Stimulated activated memory B cell treated with anti-CD40 and anti-IgM and Interleukin-4, amounts not matched to agents 10 μg/mL and 1 μg/mL and 100 μg/mL, for 72 hours (primary cell): ENCODE data around the gene SPACA6.
A peak's percentile ranks its signal among the peaks of the same experiment; 100 is the strongest.

Experiments
- ATAC-seq: fragments of 150-1000 bp; cut with Tn5 transposase; 2 replicates; pipeline ENCODE4 v1.10.0; 2021
- H3K27ac Mint-ChIP-seq: one replicate; pipeline ENCODE4 v1.8.0; 2022; ENCODE audit warnings: mild to moderate bottlenecking, mixed read lengths
- H3K27me3 Mint-ChIP-seq: one replicate; pipeline ENCODE4 v1.8.0; 2022; ENCODE audit warnings: mixed read lengths
- H3K36me3 Mint-ChIP-seq: one replicate; pipeline ENCODE4 v1.8.0; 2022; ENCODE audit warnings: mixed read lengths
- H3K4me1 Mint-ChIP-seq: one replicate; pipeline ENCODE4 v1.8.0; 2022; ENCODE audit warnings: mixed read lengths
- H3K4me3 Mint-ChIP-seq: one replicate; pipeline ENCODE4 v1.8.0; 2022; ENCODE audit warnings: mild to moderate bottlenecking, moderate library complexity, mixed read lengths
- H3K9me3 Mint-ChIP-seq: one replicate; pipeline ENCODE4 v1.8.0; 2022; ENCODE audit warnings: mixed read lengths

Gene SPACA6

DNA sequence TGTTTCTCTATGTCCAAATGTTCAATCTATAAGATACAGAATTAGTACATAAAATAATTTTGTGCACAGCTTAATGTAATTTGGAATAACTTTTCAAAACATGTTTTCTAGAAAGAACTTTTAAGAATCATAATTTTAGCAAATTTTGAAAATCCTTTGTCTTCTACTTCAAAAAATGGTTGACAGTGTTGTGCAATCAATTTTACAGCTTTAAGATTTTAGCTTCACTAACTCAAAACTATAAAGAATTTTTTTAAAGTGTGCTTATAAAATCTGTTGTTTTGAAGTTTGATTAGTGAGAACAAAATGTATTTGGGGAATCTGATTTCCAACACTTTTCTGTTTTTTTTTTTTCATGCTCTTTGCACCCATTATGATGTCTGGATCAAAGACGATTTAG lies 12.7 kb upstream of the SPACA6 start:
- Mint-ChIP-seq H3K4me1 (no peaks in the 10 kb centered on the region), H3K36me3 (no peaks in the 10 kb centered on the region), H3K27ac (no peak overlapping the region), H3K27me3 (peaks cover 33% of the 10 kb centered on the region), H3K9me3 (peaks cover 5% of the 10 kb centered on the region), H3K4me3 (no peak overlapping the region)
- ATAC-seq: no peak

DNA sequence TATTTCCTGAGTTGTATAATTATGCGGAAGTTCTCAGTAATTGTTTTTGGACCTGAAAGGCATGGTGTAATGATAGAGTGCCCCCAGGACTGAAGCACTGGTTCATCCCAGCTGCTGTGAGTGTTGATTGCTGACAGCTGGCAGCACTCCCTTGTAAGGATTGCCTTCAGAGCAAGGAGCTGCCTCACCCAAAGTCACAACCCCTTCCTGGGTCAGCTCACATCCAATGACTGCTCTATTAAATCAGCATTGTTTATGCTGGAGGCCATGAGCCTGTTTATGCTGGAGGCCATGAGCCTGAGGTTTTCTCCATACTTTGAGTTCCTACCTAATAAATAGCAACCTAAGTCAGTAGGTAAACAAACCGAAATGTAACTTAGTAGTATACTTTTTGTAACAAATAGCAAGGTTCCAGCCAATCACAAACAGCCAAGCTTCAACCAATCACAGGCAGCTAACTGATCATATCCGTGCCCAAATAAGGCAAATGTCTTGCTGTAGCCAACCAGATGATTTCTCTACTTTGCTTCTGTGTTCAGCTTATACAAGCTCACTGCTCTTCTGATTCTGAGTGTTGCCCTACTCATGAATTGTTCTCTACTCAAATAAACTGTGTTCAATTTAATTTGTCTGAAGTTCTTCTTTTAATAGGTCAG lies 11.7 kb upstream of the SPACA6 start:
- no peaks in the 10 kb centered on the region for H3K36me3 Mint-ChIP-seq
- H3K4me1 Mint-ChIP-seq: no peaks in the 10 kb centered on the region
- ATAC-seq: no peak
- no peak overlapping the region for H3K4me3 Mint-ChIP-seq
- peaks cover 33% of the 10 kb centered on the region for H3K27me3 Mint-ChIP-seq
- H3K27ac Mint-ChIP-seq: no peak overlapping the region
- peaks cover 5% of the 10 kb centered on the region for H3K9me3 Mint-ChIP-seq

DNA sequence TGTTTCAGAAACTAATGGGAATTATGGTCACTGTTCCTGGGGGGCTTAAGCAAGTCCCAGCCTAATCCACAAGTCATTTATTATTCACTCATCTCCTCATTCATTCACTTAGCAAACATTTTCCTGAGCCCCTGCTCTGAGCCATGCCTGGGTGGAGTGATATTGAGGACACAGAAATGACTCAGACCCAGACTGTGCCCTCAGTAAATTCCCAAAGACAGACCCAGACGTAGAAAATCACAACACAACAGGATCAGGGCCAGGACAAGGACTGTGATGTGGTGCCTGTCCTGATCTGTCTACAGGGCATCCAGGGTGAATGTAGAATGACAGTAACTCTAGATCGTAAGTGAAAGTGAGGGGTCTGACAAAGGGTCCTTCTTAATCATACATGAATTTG lies 7.0 kb upstream of the SPACA6 start:
- Mint-ChIP-seq H3K27ac (no peak overlapping the region), H3K36me3 (peaks cover 6% of the 10 kb centered on the region), H3K27me3 (peaks cover 53% of the 10 kb centered on the region), H3K4me1 (peaks cover 19% of the 10 kb centered on the region), H3K9me3 (peaks cover 5% of the 10 kb centered on the region), H3K4me3 (no peak overlapping the region)
- no peak for ATAC-seq

DNA sequence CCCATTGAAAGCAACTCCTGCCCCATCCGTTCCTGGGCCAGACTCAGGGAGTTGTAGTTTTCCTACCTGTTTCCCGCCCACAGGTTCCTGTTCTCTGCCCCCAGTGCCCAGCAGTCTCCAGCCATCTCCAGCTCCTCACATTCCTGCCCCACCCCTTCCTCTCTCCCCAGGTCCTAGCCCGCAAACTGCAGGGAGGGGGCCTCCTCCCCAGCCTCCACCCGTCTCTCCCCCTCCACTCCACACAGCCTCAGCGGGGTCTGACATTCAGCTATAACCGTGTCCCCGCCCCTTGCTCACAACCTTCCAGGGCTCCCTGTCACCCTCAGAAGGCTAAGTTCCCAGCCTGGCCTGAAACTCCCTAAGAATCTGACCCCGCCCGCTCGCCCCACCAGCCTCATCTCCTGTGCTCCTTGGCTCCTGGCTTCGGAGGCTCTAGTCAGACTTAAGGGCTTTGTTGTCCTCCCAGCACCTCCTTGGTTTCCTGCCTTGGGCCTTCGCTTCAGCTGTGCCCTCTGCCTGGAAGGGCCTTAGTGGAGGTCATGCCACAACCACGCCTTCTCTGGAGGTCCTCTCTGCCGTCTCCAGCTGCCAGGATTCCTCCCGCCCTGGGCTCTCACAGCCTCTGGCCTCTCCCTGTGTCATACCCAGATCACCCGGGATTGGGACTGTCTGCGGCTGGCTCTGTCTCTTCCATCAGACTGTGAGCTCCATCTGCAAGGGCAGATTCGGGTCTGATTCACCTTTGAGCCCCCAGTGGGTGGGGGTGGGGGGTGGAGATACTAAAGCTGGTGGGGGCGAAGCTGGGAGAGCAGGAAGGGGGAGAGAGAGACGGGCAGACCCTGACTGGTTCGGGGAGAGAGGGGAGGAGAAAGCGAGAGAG lies 5.1 kb upstream of the SPACA6 start:
- peak overlapping the region; percentile 68 for H3K4me3 Mint-ChIP-seq
- H3K36me3 Mint-ChIP-seq: peaks cover 6% of the 10 kb centered on the region
- H3K9me3 Mint-ChIP-seq: peaks cover 5% of the 10 kb centered on the region
- peaks cover 26% of the 10 kb centered on the region for H3K4me1 Mint-ChIP-seq
- H3K27ac Mint-ChIP-seq: peak overlapping the region; percentile 31
- no peak for ATAC-seq
- peaks cover 70% of the 10 kb centered on the region for H3K27me3 Mint-ChIP-seq

DNA sequence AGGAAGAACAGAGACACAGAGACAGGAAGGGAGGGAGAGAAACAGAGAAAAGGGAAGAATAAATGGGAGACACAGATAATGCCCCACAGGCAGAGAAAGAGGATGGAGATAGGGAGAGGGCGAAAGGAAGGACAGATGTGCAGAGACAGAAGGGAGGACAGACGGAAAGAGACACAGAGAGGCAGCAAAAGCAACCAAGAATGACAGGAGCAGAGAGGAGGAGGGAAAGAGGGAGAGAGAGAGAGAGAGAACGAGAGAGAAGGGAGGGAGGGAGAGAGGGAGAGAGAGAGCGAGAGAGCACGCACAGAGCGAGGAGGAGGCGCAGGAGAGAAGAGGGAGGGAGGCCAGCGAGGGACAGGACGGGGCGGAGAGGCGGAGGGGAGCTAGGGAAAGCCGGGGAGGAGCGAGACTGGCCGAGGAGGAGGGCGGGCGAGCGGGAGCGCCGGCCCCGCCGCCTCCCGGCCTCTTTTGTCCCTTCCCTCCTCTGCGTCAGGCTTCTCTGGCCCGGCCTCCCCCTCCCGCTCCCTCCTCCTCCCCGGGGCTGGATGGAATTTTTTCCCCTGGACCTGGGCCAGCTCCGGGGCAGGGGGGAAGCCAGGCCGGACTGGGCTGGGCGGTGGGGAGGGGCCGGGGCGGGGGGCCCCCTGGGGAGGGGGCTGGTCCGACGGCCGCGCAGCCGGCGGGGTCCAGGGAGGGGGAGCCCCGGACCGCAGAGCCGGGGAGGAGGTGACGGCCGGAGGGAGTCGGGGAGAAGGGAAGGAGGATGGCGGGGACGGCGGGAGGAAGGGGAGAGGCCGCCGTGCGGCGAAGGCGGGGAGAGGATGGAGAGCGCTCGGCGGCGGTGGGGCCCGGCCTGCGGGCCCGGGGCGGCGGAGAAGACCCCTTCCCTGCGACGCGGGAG lies 4.2 kb upstream of the SPACA6 start:
- ATAC-seq: peak; percentile 11
- H3K4me3 Mint-ChIP-seq: peak overlapping the region; percentile 68
- H3K27me3 Mint-ChIP-seq: peaks cover 79% of the 10 kb centered on the region
- H3K4me1 Mint-ChIP-seq: peaks cover 26% of the 10 kb centered on the region
- peaks cover 5% of the 10 kb centered on the region for H3K9me3 Mint-ChIP-seq
- peak overlapping the region; percentile 31 for H3K27ac Mint-ChIP-seq
- peaks cover 6% of the 10 kb centered on the region for H3K36me3 Mint-ChIP-seq

DNA sequence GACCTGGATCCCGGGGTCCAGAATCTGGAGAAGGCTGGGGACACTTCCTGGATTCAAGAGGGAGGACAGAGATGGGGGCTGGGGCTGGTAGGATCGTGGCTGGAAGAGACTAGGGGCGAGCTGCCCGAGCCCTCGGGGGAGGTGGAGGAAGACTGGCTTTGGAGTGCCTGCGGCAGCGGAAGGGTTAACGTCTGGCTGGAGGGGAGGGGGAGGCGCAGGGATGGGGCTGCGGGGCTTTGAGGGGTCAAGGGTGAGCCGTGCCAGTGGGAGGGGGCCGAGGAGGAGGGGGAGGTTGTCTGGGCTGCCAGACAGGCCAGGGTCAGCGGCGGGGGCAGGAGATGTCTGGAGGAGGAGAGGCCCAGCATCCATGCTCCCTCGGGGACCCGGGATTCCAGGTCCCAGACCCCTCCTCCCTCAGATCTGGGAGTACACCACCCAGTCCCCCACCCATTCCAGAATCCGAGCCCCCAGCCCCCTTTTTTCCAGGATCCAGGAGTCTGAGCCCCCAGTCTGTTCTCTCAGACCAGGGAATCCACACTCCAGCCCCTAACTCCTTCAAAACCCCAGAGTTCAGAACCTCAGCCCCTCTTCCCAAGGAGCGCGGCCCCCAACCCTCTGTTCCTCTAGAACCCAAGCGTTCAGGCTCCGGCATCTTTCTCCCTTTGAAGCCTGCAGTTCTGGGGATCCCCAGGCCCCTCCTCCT lies 3.2 kb upstream of the SPACA6 start:
- H3K27ac Mint-ChIP-seq: no peak overlapping the region
- peaks cover 2% of the 10 kb centered on the region for H3K9me3 Mint-ChIP-seq
- H3K36me3 Mint-ChIP-seq: peaks cover 6% of the 10 kb centered on the region
- no peak for ATAC-seq
- peaks cover 26% of the 10 kb centered on the region for H3K4me1 Mint-ChIP-seq
- peak overlapping the region; percentile 57 for H3K4me3 Mint-ChIP-seq
- peaks cover 82% of the 10 kb centered on the region for H3K27me3 Mint-ChIP-seq

DNA sequence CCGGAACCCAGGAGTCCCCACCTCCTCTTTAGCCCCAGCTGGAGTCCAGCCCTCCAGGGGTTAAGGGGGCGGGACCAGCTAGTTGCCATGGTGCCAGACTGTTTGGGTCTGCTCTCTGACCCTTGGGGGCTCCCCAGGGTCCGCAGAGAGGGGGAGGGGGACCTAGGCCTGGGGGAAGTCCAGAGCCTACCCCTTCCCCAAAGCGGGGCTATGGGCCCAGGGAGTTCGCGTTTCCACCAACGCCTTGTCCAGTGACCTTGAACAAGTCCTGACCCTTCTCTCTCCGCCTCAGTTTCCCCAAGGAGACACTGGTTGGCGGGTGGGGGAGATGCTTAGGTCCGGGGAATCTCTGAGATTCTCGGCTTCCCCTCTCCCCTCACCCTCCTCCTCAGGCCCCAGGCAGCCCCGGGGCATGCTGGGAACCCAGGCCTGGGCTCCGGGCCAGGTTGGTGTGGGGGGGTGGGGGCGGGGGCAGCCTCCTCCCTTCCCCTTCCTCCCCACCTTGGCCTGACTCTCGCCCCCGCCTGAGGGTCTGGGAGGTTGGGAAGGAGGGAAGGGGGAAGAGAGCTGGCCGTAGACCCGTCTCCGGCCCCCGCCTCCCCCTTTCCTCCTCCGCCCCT lies 2.6 kb upstream of the SPACA6 start:
- Mint-ChIP-seq H3K4me3 (peak overlapping the region; percentile 57), H3K36me3 (peaks cover 6% of the 10 kb centered on the region), H3K4me1 (peaks cover 26% of the 10 kb centered on the region), H3K27me3 (peaks cover 79% of the 10 kb centered on the region), H3K9me3 (no peaks in the 10 kb centered on the region), H3K27ac (no peak overlapping the region)
- peak; percentile 54 for ATAC-seq

DNA sequence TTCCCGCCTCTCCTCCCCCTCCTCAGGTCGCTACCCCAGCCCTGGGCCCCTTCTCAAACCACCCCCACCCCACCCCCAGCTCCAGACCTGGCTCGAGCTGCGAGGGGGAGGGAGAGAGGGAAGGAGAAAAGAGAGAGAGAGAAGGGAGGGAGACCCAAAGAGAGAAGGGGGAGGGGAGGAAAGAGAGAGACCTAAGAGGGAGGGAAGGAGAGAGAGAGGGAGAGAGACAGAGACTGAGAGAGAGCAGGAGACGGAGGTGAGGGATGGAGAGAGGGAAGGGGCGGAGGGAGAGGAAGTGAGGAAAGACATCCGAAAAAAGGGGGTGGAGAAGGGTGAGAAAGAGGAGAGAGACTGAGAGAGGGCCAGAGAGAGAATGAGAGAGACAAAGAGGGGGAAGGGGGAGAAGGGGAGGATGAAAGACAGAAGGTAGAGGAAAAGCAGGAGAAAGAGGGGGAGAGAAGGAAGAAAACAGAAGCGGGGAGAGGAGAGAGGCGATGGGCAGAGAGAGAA lies 2.0 kb upstream of the SPACA6 start:
- ATAC-seq: no peak
- Mint-ChIP-seq H3K27me3 (peaks cover 79% of the 10 kb centered on the region), H3K4me1 (peaks cover 26% of the 10 kb centered on the region), H3K36me3 (peaks cover 6% of the 10 kb centered on the region), H3K4me3 (no peak overlapping the region), H3K27ac (no peak overlapping the region), H3K9me3 (no peaks in the 10 kb centered on the region)

DNA sequence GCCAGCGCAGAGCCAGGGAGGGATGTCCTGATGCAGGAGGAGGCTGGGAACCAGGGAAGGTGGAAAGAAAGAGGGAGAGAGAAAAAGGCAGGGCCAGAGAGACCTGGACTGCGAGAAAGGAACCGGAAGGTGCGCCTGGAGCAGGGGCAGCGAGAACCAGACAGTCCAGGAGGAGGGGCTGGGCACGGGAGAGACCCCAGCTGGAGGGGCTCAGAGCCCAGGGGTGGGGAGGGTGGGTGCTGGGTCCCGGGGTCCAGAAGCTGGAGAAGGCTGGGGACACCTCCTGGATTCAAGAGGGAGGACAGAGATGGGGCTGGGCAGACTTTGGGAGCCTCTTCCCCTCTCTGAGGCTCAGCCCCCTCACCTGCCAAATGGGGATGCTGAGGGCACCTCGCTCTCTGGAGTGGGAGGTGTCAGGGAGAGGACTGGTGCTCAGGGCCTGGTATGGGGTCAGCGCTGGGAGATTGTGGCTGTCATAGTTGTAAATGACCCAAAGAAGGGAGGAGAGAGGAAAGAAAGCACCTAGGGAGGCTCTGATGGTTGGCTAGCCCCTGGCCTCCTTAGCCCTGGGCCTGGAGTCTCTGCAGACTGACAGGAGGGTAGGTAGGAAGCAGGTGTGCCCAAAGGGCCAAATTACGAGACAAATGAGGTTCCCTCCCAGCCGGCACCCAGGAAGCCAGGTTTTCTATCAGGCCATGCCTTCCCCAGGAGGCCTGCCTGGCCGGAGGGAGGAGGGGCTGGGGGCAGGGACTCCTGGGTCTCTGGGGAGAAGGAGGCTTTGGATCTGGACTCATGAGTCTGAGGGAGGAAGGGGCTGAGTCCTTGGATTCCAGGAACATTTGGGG lies 1.3 kb upstream of the SPACA6 start:
- Mint-ChIP-seq H3K9me3 (no peaks in the 10 kb centered on the region), H3K4me3 (no peak overlapping the region), H3K36me3 (peaks cover 6% of the 10 kb centered on the region), H3K27ac (no peak overlapping the region), H3K27me3 (peaks cover 76% of the 10 kb centered on the region), H3K4me1 (peaks cover 26% of the 10 kb centered on the region)
- ATAC-seq: no peak

DNA sequence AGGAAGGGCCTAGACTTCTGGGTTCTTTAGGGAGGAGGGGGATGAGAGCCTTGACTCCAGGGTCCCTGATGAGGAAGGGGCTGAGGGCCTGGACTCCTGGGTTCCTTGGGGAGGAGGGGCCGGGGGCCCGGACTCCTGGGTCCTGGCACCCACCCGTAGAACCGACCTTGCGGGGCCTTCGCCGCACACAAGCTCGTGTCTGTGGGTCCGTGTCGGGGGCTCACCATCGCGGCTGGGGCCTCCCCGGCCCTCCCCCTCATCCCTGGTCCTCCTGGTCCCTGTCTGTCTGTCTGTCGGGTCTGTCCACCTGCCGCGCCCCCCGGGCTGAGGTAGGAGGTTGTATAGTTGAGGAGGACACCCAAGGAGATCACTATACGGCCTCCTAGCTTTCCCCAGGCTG lies 662 bp upstream of the SPACA6 start:
- ATAC-seq: no peak
- no peaks in the 10 kb centered on the region for H3K9me3 Mint-ChIP-seq
- no peak overlapping the region for H3K27ac Mint-ChIP-seq
- peaks cover 6% of the 10 kb centered on the region for H3K36me3 Mint-ChIP-seq
- peaks cover 26% of the 10 kb centered on the region for H3K4me1 Mint-ChIP-seq
- peaks cover 70% of the 10 kb centered on the region for H3K27me3 Mint-ChIP-seq
- no peak overlapping the region for H3K4me3 Mint-ChIP-seq

DNA sequence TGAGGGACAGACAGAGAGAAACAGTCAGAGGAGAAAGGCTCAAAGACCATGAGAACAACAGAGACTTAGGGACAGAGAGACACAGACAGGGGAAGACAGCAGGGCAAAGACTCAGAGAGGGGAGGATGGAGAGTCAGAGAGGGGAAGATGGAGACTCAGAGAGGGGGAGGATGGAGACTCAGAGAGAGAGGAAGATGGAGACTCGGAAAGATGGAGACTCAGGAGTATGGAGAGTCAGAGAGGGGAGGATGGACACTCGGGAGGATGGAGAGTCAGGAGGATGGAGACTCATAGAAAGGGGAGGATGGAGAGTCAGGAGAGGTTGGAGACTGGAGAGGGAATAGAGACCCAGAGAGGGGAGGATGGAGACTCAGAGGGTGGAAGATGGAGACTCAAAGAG lies 689 bp downstream of the SPACA6 start:
- ATAC-seq: no peak
- Mint-ChIP-seq H3K27ac (no peak overlapping the region), H3K27me3 (peaks cover 56% of the 10 kb centered on the region), H3K4me1 (peaks cover 19% of the 10 kb centered on the region), H3K9me3 (no peaks in the 10 kb centered on the region), H3K36me3 (peaks cover under 1% of the 10 kb centered on the region), H3K4me3 (no peak overlapping the region)

DNA sequence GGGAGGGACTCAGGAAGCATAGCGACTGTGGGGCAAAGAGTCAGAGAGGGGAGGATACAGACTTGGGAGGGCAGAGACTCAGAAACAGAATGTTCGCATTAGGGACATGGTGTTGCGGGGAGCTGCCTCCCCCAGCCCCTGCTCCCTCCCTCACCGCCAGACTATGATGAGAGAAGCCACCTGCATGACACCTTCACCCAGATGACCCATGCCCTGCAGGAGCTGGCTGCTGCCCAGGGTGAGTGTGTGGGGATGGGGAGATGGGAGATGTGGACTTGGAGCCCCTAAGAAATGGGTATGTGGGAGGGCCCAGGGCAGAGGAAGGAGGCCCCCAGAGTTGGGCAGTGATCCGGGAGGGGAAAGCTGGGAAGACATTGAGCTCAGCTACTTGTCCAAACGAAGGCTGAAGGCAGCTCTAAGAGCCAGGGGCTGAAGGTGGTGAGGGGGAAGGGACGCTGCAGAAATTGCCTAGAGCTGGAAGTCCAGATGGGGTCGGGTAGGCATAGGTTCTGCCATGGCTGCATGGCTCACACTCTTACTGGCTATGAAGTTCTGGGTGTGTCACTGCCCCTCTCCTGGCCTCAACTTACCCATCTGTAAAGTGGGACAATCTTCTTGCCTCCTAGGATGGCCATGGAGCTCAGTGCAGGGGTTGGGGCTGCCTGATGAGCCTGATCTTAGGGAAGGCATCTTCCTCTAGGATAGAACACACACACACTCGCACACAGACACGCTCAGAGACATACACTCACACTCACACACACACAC lies 1.4 kb downstream of the SPACA6 start:
- H3K36me3 Mint-ChIP-seq: no peaks in the 10 kb centered on the region
- H3K27me3 Mint-ChIP-seq: peaks cover 53% of the 10 kb centered on the region
- ATAC-seq: no peak
- no peaks in the 10 kb centered on the region for H3K9me3 Mint-ChIP-seq
- peaks cover 17% of the 10 kb centered on the region for H3K4me1 Mint-ChIP-seq
- H3K27ac Mint-ChIP-seq: no peak overlapping the region
- H3K4me3 Mint-ChIP-seq: no peak overlapping the region

DNA sequence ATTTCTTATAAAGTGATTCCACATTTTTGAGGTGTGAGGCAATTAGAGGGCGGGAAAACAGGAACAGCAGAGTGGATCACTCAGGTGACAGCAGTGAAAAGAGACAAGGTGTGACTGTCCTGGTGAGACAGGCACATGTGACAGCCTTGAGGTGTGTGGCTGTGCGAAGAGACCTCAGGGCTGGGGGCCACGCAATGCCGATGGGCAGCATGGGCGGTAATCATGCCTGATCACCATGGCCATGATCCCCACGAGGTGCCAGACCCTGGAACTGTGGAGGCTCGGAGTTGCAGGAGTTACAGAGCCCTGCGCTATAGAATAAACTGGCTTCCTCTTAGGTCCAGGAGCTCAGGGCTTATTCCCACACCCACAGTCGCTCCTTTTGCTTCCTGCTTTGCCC lies 2.0 kb downstream of the SPACA6 start:
- no peak for ATAC-seq
- H3K27ac Mint-ChIP-seq: no peak overlapping the region
- no peak overlapping the region for H3K4me3 Mint-ChIP-seq
- H3K36me3 Mint-ChIP-seq: no peaks in the 10 kb centered on the region
- peaks cover 47% of the 10 kb centered on the region for H3K27me3 Mint-ChIP-seq
- peaks cover 12% of the 10 kb centered on the region for H3K4me1 Mint-ChIP-seq
- H3K9me3 Mint-ChIP-seq: no peaks in the 10 kb centered on the region
